ENCODE measurements around the gene CCDC171. TPM values are rescaled to one million over a fixed set of nuclear protein-coding genes. Genes with fewer than 3 reads are reported as not detected.

CCDC171 gene
- total RNA-seq, 1 donor from 2014 or later, result 2.9 TPM

DNA sequence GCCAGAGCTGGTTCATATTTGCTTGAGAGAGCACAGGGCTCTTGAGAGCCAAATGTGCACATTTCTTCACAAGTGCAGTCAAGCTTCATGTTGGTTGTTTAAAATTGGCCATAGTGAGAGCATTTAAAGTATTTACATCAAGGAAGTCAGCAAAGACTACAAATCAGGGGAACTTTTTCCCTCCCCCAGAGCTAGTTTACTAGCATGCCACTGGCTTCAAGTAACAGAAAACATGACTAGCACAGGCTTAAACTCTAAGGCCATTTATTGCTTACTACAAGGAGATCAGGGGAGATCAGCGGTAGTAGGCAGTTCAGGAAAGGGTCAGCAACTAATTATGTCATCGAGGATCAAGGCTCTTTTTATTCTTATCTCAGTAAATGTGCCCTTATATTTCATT lies 11.0 kb upstream of the CCDC171 start:
- Histone ChIP-seq H3K4me3 (no peak overlapping the region), H3K36me3 (no peaks in the 10 kb centered on the region), H3K27ac (no peak overlapping the region), H3K9me3 (no peaks in the 10 kb centered on the region), H3K4me1 (no peaks in the 10 kb centered on the region), H3K27me3 (ENCODE audit: low read depth) (no peaks in the 10 kb centered on the region)
- ATAC-seq (no peak), DNase-seq (no peak)
- TF ChIP-seq, protein P1, sequence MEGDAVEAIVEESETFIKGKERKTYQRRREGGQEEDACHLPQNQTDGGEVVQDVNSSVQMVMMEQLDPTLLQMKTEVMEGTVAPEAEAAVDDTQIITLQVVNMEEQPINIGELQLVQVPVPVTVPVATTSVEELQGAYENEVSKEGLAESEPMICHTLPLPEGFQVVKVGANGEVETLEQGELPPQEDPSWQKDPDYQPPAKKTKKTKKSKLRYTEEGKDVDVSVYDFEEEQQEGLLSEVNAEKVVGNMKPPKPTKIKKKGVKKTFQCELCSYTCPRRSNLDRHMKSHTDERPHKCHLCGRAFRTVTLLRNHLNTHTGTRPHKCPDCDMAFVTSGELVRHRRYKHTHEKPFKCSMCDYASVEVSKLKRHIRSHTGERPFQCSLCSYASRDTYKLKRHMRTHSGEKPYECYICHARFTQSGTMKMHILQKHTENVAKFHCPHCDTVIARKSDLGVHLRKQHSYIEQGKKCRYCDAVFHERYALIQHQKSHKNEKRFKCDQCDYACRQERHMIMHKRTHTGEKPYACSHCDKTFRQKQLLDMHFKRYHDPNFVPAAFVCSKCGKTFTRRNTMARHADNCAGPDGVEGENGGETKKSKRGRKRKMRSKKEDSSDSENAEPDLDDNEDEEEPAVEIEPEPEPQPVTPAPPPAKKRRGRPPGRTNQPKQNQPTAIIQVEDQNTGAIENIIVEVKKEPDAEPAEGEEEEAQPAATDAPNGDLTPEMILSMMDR (IDR thresholded peaks at IDR 0.05), result no peak
- intact Hi-C loops (cut with DNase I), result no loop called here

DNA sequence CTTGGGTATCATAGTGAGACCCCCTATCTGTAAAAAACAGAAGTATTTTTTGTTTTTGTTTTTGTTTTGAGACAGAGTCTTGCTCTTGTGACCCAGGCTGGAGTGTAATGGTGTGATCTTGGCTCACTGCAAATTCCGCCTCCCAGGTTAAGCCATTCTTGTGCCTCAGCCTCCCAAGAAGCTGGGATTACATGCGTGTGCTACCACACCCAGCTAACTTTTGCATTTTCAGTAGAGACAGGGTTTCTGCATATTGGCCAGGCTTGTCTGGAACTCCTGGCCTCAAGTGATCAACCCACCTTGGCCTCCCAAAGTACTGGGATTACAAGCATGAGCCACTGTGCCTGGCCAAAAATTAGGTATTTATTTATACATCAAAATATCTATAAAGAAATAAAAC lies 10.2 kb upstream of the CCDC171 start:
- no peak overlapping the region for H3K4me3 ChIP-seq
- no peaks in the 10 kb centered on the region for H3K36me3 ChIP-seq
- ATAC-seq, result no peak
- no peak for DNase-seq
- TF ChIP-seq, protein P1 (IDR thresholded peaks at IDR 0.05), result no peak
- no peaks in the 10 kb centered on the region for H3K9me3 ChIP-seq
- no peaks in the 10 kb centered on the region for H3K4me1 ChIP-seq
- intact Hi-C loops (cut with DNase I), result no loop called here
- no peak overlapping the region for H3K27ac ChIP-seq
- H3K27me3 ChIP-seq (ENCODE audit: low read depth), result no peaks in the 10 kb centered on the region

DNA sequence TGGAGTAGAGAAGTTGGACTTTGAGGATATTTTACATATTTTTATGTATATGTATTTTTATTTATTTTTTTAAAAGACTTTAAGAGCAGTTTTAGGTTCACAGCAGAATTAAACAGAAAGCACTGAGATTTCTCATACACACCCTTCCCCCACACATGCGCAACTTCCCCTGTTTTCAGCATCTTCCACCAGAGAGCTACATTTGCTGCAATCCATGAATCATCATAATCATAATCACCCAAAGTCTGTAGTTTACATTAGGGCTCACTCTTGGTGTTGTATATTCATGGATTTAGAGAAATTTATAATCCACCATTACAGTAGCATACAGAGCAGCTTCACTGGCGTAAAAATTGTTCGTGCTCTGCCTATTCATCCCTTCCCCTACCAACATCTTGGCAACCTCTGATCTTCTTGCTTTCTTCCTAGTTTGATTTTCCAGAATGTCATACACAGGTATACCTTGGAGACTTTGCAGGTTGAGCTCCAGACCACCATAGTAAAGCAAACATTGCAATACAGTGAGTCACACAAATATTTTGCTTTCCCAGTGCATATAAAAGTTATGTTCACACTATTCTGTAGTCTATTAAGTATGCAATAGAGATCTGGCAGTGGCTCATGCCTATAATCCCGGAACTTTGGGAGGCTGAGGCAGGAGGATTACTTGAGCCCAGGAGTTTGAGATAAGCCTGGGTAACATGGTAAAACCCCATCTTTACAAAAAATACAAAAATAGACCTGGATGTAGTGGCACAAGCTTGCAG lies 9.6 kb upstream of the CCDC171 start:
- H3K4me1 ChIP-seq, result no peaks in the 10 kb centered on the region
- H3K4me3 ChIP-seq, result no peak overlapping the region
- H3K36me3 ChIP-seq, result no peaks in the 10 kb centered on the region
- no peaks in the 10 kb centered on the region for H3K9me3 ChIP-seq
- no peaks in the 10 kb centered on the region for H3K27me3 ChIP-seq (ENCODE audit: low read depth)
- no peak overlapping the region for H3K27ac ChIP-seq
- ATAC-seq (no peak), DNase-seq (no peak)
- intact Hi-C loops (cut with DNase I), result no loop called here
- TF ChIP-seq, protein P1 (IDR thresholded peaks at IDR 0.05), result no peak

DNA sequence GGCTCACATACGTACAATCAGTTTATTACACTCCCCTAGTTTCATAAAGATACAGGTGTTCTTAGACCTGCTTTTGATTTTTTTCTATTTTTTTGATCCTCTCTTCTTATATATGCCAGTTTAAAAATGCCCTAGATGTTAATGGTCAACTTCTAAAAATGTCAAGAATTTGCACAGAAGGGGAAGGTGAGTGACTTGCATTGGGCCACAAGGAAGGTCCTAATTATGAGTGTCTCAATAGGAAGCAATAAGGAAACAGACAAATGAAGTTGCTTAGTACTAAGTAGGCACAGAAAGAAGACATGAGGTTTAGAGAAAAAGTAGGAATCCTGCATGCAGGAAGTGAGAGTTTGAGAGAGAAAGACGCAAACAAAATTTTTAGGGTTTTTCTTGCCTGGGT lies 3.2 kb upstream of the CCDC171 start:
- DNase-seq (no peak), ATAC-seq (no peak)
- Histone ChIP-seq H3K27ac (no peak overlapping the region), H3K27me3 (ENCODE audit: low read depth) (no peaks in the 10 kb centered on the region), H3K36me3 (no peaks in the 10 kb centered on the region), H3K4me3 (no peak overlapping the region), H3K9me3 (no peaks in the 10 kb centered on the region), H3K4me1 (peaks cover 11% of the 10 kb centered on the region)
- TF ChIP-seq, protein P1 (IDR thresholded peaks at IDR 0.05), result no peak
- intact Hi-C loops (cut with DNase I), result no loop called here

DNA sequence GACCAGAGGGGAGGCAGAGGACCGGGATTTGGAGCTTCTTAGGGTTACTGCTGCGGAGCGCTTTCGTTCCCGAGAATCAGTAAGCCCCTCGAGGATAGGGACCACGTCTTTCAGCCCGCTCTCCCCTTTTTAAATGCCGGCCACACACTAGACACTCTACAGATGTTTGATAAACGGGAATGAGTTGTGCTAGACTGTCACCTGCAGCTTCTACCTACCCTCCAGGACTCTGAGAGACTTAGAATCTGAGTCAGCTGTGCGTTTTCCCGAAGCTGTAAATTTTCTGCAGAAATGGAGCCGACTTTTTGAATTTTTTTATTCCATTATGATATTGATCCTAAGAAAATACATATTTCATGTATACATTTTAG lies 670 bp downstream of the CCDC171 start:
- Histone ChIP-seq H3K4me3 (peak overlapping the region; percentile 91), H3K27me3 (ENCODE audit: low read depth) (no peaks in the 10 kb centered on the region), H3K9me3 (no peaks in the 10 kb centered on the region), H3K36me3 (no peaks in the 10 kb centered on the region), H3K27ac (peak overlapping the region; percentile 83), H3K4me1 (peaks cover 11% of the 10 kb centered on the region)
- DNase-seq, result no peak
- TF ChIP-seq, protein P1 (IDR thresholded peaks at IDR 0.05), result no peak
- ATAC-seq, result peak in 1 of 2 donors; percentile 15
- intact Hi-C loops (cut with DNase I), result no loop called here
